Activated CD4-positive, alpha-beta T cell treated with anti-CD3 and anti-CD28 coated beads, Interleukin-2, amount 10 ng/mL, durations not matched to agents 7 days and 5 days (primary cell): ENCODE results near the gene DNAH8. TPM values are rescaled to one million over a fixed set of nuclear protein-coding genes. Genes with fewer than 3 reads are reported as not detected.

ENCODE experiments used
- CTCF ChIA-PET: fragments of 350-600 bp; sonication (Branson Sonifier 250); formaldehyde crosslinking; loops from one replicate; lab custom pipeline; 2021; ENCODE audit warnings: antibody characterized with exemption; lab: Charles Lee
- POLR2A ChIA-PET: fragments of 350-600 bp; sonication (Branson Sonifier 250); formaldehyde crosslinking; loops from one replicate; lab custom pipeline; 2021; ENCODE audit warnings: antibody characterized with exemption; lab: Charles Lee
- DNase-seq: peaks from one replicate; pipeline ENCODE4 v3.0.0-alpha.2; 2020
- H3K27ac Mint-ChIP-seq: one replicate; pipeline ENCODE4 v1.8.0; 2021; ENCODE audit warnings: mild to moderate bottlenecking, moderate library complexity, mixed read lengths
- H3K27me3 Mint-ChIP-seq: one replicate; pipeline ENCODE4 v1.8.0; 2021; ENCODE audit warnings: mixed read lengths
- H3K36me3 Mint-ChIP-seq: one replicate; pipeline ENCODE4 v1.8.0; 2021; ENCODE audit warnings: low read depth, mixed read lengths
- H3K4me1 Mint-ChIP-seq: one replicate; pipeline ENCODE4 v1.8.0; 2021; ENCODE audit warnings: mixed read lengths
- H3K4me3 Mint-ChIP-seq: one replicate; pipeline ENCODE4 v1.8.0; 2021; ENCODE audit warnings: mild to moderate bottlenecking, moderate library complexity, mixed read lengths
- H3K9me3 Mint-ChIP-seq: one replicate; pipeline ENCODE4 v1.8.0; 2021; ENCODE audit warnings: mixed read lengths
- total RNA-seq, 2 experiments: library from RNA; stranded (reverse); gene quantifications; one replicate each; pipeline ENCODE4 v1.2.3, GENCODE V29; 2021

The DNAH8 gene
- total RNA-seq, 2 experiments from 2014 or later = 0.07 to 0.10 TPM

- ChIA-PET CTCF (interaction anchor here (0.6 to 1.0 kb wide), 2 partner anchors 11 to 48 kb away, joined by 3 read pairs; no protein-coding TSS in a partner anchor), POLR2A (no interaction called here)
- Mint-ChIP-seq H3K4me1 (no peaks in the 10 kb centered on the region), H3K36me3 (no peaks in the 10 kb centered on the region), H3K4me3 (no peak overlapping the region), H3K27ac (no peak overlapping the region), H3K27me3 (peaks cover 18% of the 10 kb centered on the region), H3K9me3 (no peaks in the 10 kb centered on the region)
- peak; percentile 8 for DNase-seq
These were observed 58.2 kb downstream of the DNAH8 start for GRCh38 chr6:38773338-38773737.

GRCh38 chr6:38774929-38775707 is 60.0 kb downstream of the DNAH8 start:
- Mint-ChIP-seq H3K4me3 (no peak overlapping the region), H3K36me3 (no peaks in the 10 kb centered on the region), H3K27ac (no peak overlapping the region), H3K27me3 (peaks cover 17% of the 10 kb centered on the region), H3K4me1 (no peaks in the 10 kb centered on the region), H3K9me3 (no peaks in the 10 kb centered on the region)
- ChIA-PET POLR2A (no interaction called here), CTCF (interaction anchor here (1.0 to 1.5 kb wide), 2 partner anchors 14 to 38 kb away, joined by 3 to 6 read pairs; no protein-coding TSS in a partner anchor)
- DNase-seq = no peak

- no peak overlapping the region for H3K27ac Mint-ChIP-seq
- peaks cover 20% of the 10 kb centered on the region for H3K27me3 Mint-ChIP-seq
- no peak overlapping the region for H3K4me3 Mint-ChIP-seq
- ChIA-PET CTCF (no interaction called here), POLR2A (no interaction called here)
- no peaks in the 10 kb centered on the region for H3K9me3 Mint-ChIP-seq
- H3K36me3 Mint-ChIP-seq = no peaks in the 10 kb centered on the region
- no peaks in the 10 kb centered on the region for H3K4me1 Mint-ChIP-seq
- DNase-seq = no peak
These were observed 60.8 kb downstream of the DNAH8 start for GRCh38 chr6:38775870-38776269.

- ChIA-PET CTCF (no interaction called here), POLR2A (no interaction called here)
- Mint-ChIP-seq H3K9me3 (no peaks in the 10 kb centered on the region), H3K36me3 (no peaks in the 10 kb centered on the region), H3K27me3 (peaks cover 18% of the 10 kb centered on the region), H3K27ac (no peak overlapping the region), H3K4me1 (no peaks in the 10 kb centered on the region), H3K4me3 (no peak overlapping the region)
- no peak for DNase-seq
These were observed 61.4 kb downstream of the DNAH8 start for GRCh38 chr6:38776515-38776914.

- CTCF ChIA-PET = no interaction called here
- Mint-ChIP-seq H3K4me1 (no peaks in the 10 kb centered on the region), H3K9me3 (no peaks in the 10 kb centered on the region), H3K27ac (no peak overlapping the region), H3K4me3 (no peak overlapping the region), H3K36me3 (no peaks in the 10 kb centered on the region), H3K27me3 (peaks cover 18% of the 10 kb centered on the region)
- POLR2A ChIA-PET = no interaction called here
- no peak for DNase-seq
These were observed 64.4 kb downstream of the DNAH8 start for GRCh38 chr6:38779310-38780062.

- Mint-ChIP-seq H3K27ac (no peak overlapping the region), H3K4me3 (no peak overlapping the region), H3K36me3 (no peaks in the 10 kb centered on the region), H3K9me3 (no peaks in the 10 kb centered on the region), H3K27me3 (peaks cover 17% of the 10 kb centered on the region), H3K4me1 (no peaks in the 10 kb centered on the region)
- DNase-seq = no peak
- ChIA-PET POLR2A (no interaction called here), CTCF (no interaction called here)
These were observed 67.5 kb downstream of the DNAH8 start for GRCh38 chr6:38782616-38783015.

- Mint-ChIP-seq H3K9me3 (no peaks in the 10 kb centered on the region), H3K27ac (no peak overlapping the region), H3K4me1 (no peaks in the 10 kb centered on the region), H3K27me3 (peaks cover 19% of the 10 kb centered on the region), H3K4me3 (no peak overlapping the region), H3K36me3 (no peaks in the 10 kb centered on the region)
- ChIA-PET POLR2A (no interaction called here), CTCF (interaction anchor here (1.1 kb wide), 1 partner anchor 10 kb away, joined by 3 read pairs; no protein-coding TSS in a partner anchor)
- DNase-seq = no peak
These were observed 68.5 kb downstream of the DNAH8 start for GRCh38 chr6:38783443-38784228.

GRCh38 chr6:38784506-38785235 is 69.6 kb downstream of the DNAH8 start:
- no peak for DNase-seq
- H3K4me1 Mint-ChIP-seq = no peaks in the 10 kb centered on the region
- CTCF ChIA-PET = interaction anchor here (1.1 kb wide), 1 partner anchor 11 kb away, joined by 3 read pairs; no protein-coding TSS in a partner anchor

GRCh38 chr6:38786486-38786885 is 71.4 kb downstream of the DNAH8 start:
- no peaks in the 10 kb centered on the region for H3K36me3 Mint-ChIP-seq
- no peak for DNase-seq
- H3K27me3 Mint-ChIP-seq = peaks cover 17% of the 10 kb centered on the region
- no peaks in the 10 kb centered on the region for H3K9me3 Mint-ChIP-seq
- POLR2A ChIA-PET = interaction anchor here (0.5 kb wide), 1 partner anchor 684 kb away, joined by 4 read pairs; no protein-coding TSS in a partner anchor
- no peak overlapping the region for H3K27ac Mint-ChIP-seq
- no peaks in the 10 kb centered on the region for H3K4me1 Mint-ChIP-seq
- H3K4me3 Mint-ChIP-seq = no peak overlapping the region
- CTCF ChIA-PET = no interaction called here

More at GRCh38 chr6:38784506-38785235, 69.6 kb downstream of the DNAH8 start:
- H3K27ac Mint-ChIP-seq = no peak overlapping the region
- no peaks in the 10 kb centered on the region for H3K36me3 Mint-ChIP-seq
- no peak overlapping the region for H3K4me3 Mint-ChIP-seq
- POLR2A ChIA-PET = no interaction called here
- no peaks in the 10 kb centered on the region for H3K9me3 Mint-ChIP-seq
- peaks cover 20% of the 10 kb centered on the region for H3K27me3 Mint-ChIP-seq

GRCh38 chr6:38789256-38789655 is 74.1 kb downstream of the DNAH8 start:
- Mint-ChIP-seq H3K9me3 (no peaks in the 10 kb centered on the region), H3K36me3 (no peaks in the 10 kb centered on the region), H3K4me1 (no peaks in the 10 kb centered on the region), H3K27me3 (peaks cover 19% of the 10 kb centered on the region), H3K27ac (no peak overlapping the region), H3K4me3 (no peak overlapping the region)
- CTCF ChIA-PET = interaction anchor here (1.4 kb wide), 1 partner anchor 15 kb away, joined by 6 read pairs; no protein-coding TSS in a partner anchor
- no peak for DNase-seq
- POLR2A ChIA-PET = no interaction called here

GRCh38 chr6:38792356-38792755 is 77.2 kb downstream of the DNAH8 start:
- H3K27me3 Mint-ChIP-seq = peaks cover 28% of the 10 kb centered on the region
- no peak overlapping the region for H3K4me3 Mint-ChIP-seq
- ChIA-PET CTCF (interaction anchor here (1.2 kb wide), 1 partner anchor 12 kb away, joined by 3 read pairs; no protein-coding TSS in a partner anchor), POLR2A (no interaction called here)
- no peaks in the 10 kb centered on the region for H3K9me3 Mint-ChIP-seq
- H3K27ac Mint-ChIP-seq = no peak overlapping the region
- DNase-seq = no peak
- H3K36me3 Mint-ChIP-seq = no peaks in the 10 kb centered on the region
- H3K4me1 Mint-ChIP-seq = no peaks in the 10 kb centered on the region

GRCh38 chr6:38794682-38795081 is 79.6 kb downstream of the DNAH8 start:
- ChIA-PET POLR2A (no interaction called here), CTCF (no interaction called here)
- H3K4me3 Mint-ChIP-seq = no peak overlapping the region
- H3K4me1 Mint-ChIP-seq = no peaks in the 10 kb centered on the region
- H3K9me3 Mint-ChIP-seq = no peaks in the 10 kb centered on the region
- no peak for DNase-seq
- H3K27ac Mint-ChIP-seq = no peak overlapping the region
- peaks cover 36% of the 10 kb centered on the region for H3K27me3 Mint-ChIP-seq
- H3K36me3 Mint-ChIP-seq = no peaks in the 10 kb centered on the region
